Measurements from ENCODE around the gene TMEM221.

DNA sequence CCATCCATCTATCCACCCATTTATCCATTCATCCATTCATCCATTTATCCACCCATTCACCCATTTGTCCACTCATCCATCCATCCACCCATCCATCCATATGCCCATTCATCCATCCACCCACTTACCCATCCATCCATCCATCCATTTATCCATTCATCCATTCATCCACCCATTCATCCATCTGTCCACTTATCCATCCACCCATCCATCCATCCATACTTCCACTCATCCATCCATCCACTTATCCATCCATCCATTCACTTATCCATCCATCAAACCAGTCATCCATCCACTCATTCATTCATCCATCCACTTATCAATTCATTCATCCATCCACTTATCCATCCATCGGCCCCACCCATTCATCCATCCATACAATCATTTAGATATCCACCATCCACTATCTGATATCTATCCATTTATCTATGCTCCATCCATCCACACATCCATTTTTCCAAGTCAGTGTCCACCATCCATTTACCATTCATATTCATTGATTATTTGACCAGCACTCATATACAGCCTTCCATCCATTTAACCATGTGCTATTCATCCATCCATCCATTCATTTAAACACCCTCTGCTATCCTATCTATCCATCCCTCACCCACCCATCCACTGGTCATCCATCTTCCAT, 2.8 kb downstream of the TMEM221 start:
- TF ChIP-seq, protein P1, sequence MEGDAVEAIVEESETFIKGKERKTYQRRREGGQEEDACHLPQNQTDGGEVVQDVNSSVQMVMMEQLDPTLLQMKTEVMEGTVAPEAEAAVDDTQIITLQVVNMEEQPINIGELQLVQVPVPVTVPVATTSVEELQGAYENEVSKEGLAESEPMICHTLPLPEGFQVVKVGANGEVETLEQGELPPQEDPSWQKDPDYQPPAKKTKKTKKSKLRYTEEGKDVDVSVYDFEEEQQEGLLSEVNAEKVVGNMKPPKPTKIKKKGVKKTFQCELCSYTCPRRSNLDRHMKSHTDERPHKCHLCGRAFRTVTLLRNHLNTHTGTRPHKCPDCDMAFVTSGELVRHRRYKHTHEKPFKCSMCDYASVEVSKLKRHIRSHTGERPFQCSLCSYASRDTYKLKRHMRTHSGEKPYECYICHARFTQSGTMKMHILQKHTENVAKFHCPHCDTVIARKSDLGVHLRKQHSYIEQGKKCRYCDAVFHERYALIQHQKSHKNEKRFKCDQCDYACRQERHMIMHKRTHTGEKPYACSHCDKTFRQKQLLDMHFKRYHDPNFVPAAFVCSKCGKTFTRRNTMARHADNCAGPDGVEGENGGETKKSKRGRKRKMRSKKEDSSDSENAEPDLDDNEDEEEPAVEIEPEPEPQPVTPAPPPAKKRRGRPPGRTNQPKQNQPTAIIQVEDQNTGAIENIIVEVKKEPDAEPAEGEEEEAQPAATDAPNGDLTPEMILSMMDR (IDR thresholded peaks at IDR 0.05; ENCODE audit: poor library complexity, severe bottlenecking), result no peak
- TF ChIP-seq EP300 (conservative IDR thresholded peaks at IDR 0.05; ENCODE audit: poor library complexity, severe bottlenecking), result no peak
- no peak for TF ChIP-seq POLR2AphosphoS5 (IDR thresholded peaks at IDR 0.05)
